GM19043 (cell line): ENCODE data around the gene KNOP1.
"Not testable (repeated sequence)": the region's sequence is repeated elsewhere in the genome, so short reads cannot be mapped to it uniquely, and the experiment has no call there.

Experiments
- ATAC-seq: cut with Tn5 transposase; IDR thresholded peaks from one replicate; pipeline ENCODE4 v1.9.1; 2021; ENCODE audit warnings: low read depth; ENCODE audit not compliant: unreplicated experiment

Gene KNOP1

GRCh38 chr16:19688396-19689024, 29.5 kb downstream of the KNOP1 start:
- ATAC-seq = no peak

GRCh38 chr16:19687279-19687678, 30.7 kb downstream of the KNOP1 start:
- no peak for ATAC-seq

GRCh38 chr16:19685176-19685575, 32.9 kb downstream of the KNOP1 start:
- ATAC-seq = no peak

- ATAC-seq = no peak
Measured at GRCh38 chr16:19683453-19684236, 34.4 kb downstream of the KNOP1 start.

GRCh38 chr16:19681637-19682036, 36.4 kb downstream of the KNOP1 start:
- ATAC-seq = no peak

GRCh38 chr16:19680881-19681340, 37.1 kb downstream of the KNOP1 start:
- no peak for ATAC-seq

- ATAC-seq = not testable (repeated sequence)
Measured at GRCh38 chr16:19679281-19679680, 38.7 kb downstream of the KNOP1 start.

GRCh38 chr16:19678804-19679203, 39.2 kb downstream of the KNOP1 start:
- ATAC-seq = no peak

GRCh38 chr16:19677402-19677801, 40.6 kb downstream of the KNOP1 start:
- ATAC-seq = no peak

- ATAC-seq = no peak
Measured at GRCh38 chr16:19674485-19674884, 43.5 kb downstream of the KNOP1 start.

GRCh38 chr16:19672378-19672777, 45.6 kb downstream of the KNOP1 start:
- ATAC-seq = no peak

- ATAC-seq = no peak
Measured at GRCh38 chr16:19666477-19666876, 51.5 kb downstream of the KNOP1 start.

GRCh38 chr16:19665313-19665712, 52.7 kb downstream of the KNOP1 start:
- ATAC-seq = not testable (repeated sequence)

- ATAC-seq = no peak
Measured at GRCh38 chr16:19664166-19664565, 53.9 kb downstream of the KNOP1 start.

- no peak for ATAC-seq
Measured at GRCh38 chr16:19662351-19662750, 55.7 kb downstream of the KNOP1 start.

GRCh38 chr16:19660432-19660831, 57.6 kb downstream of the KNOP1 start:
- no peak for ATAC-seq

GRCh38 chr16:19659554-19659953, 58.5 kb downstream of the KNOP1 start:
- ATAC-seq = no peak

- ATAC-seq = no peak
Measured at GRCh38 chr16:19657831-19658230, 60.2 kb downstream of the KNOP1 start.

- no peak for ATAC-seq
Measured at GRCh38 chr16:19655242-19655777, 62.7 kb downstream of the KNOP1 start.

GRCh38 chr16:19654147-19654546, 63.9 kb downstream of the KNOP1 start:
- ATAC-seq = no peak
